Nephron progenitor cell (in vitro differentiated cells): Measurements from ENCODE around the gene ZCCHC13.

ENCODE experiments used
- DNase-seq: peaks from one replicate; pipeline ENCODE4 v3.0.0; 2021
- H3K27ac Mint-ChIP-seq: 2 replicates; pipeline ENCODE4 v1.8.0; 2021; ENCODE audit warnings: mild to moderate bottlenecking, moderate library complexity, mixed read lengths
- H3K27me3 Mint-ChIP-seq: 2 replicates; pipeline ENCODE4 v1.8.0; 2021; ENCODE audit warnings: mild to moderate bottlenecking, low read depth, mixed read lengths; ENCODE audit not compliant: poor library complexity
- H3K36me3 Mint-ChIP-seq: 2 replicates; pipeline ENCODE4 v1.8.0; 2021; ENCODE audit warnings: low read depth, mixed read lengths
- H3K4me1 Mint-ChIP-seq: 2 replicates; pipeline ENCODE4 v1.8.0; 2021; ENCODE audit warnings: mixed read lengths
- H3K4me3 Mint-ChIP-seq: 2 replicates; pipeline ENCODE4 v1.8.0; 2021; ENCODE audit warnings: mild to moderate bottlenecking, moderate library complexity, mixed read lengths
- H3K9me3 Mint-ChIP-seq: 2 replicates; pipeline ENCODE4 v1.8.0; 2021; ENCODE audit warnings: mild to moderate bottlenecking, moderate library complexity, mixed read lengths
- TF ChIP-seq, protein P1 (sequence below): fragments of 200-600 bp; sonication (generic); IDR thresholded peaks from 2 replicates; pipeline ENCODE4 v1.5.0; 2021; ENCODE audit warnings: antibody characterized with exemption

ZCCHC13 gene

DNA sequence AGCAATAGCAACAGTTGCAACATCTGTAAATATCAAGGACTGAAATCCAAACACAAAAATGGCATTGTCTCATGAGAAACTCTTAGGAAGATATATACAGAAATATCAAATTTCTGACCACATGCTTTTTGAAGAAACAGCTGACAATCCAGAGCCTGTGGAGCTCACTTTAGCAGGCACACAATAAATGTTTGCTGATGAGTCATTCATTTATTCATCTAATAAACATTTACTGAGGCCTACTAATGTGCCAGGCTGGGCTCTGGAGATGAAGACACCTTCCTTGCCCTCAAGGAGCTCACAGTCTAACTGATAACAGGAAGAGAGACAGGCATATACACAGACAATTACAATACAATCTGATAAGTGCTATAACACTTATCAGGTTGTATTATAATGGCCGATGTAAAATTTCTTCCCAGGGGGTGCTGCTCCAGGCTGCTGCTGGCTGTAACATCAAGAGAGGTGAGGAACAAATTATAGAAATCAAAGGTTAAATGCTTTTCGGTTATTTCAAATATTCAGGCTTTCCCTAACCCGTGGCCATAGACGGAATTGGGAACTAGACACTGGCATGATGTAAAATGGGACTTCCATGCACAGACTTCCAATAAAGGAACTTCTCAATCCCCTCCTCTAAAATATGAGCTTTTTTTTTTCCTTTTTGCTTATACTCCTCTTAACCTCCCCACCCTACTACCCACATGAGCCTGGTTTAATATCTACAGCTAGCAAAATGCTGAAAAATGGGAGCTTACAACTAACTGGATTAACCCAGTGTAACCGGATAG lies 16.8 kb upstream of the ZCCHC13 start:
- H3K9me3 Mint-ChIP-seq, result no peaks in the 10 kb centered on the region
- H3K27me3 Mint-ChIP-seq, result no peaks in the 10 kb centered on the region
- H3K36me3 Mint-ChIP-seq, result peaks cover 34% of the 10 kb centered on the region
- peaks cover 19% of the 10 kb centered on the region for H3K4me1 Mint-ChIP-seq
- no peak overlapping the region for H3K27ac Mint-ChIP-seq
- no peak for DNase-seq
- H3K4me3 Mint-ChIP-seq, result no peak overlapping the region
- TF ChIP-seq, protein P1, sequence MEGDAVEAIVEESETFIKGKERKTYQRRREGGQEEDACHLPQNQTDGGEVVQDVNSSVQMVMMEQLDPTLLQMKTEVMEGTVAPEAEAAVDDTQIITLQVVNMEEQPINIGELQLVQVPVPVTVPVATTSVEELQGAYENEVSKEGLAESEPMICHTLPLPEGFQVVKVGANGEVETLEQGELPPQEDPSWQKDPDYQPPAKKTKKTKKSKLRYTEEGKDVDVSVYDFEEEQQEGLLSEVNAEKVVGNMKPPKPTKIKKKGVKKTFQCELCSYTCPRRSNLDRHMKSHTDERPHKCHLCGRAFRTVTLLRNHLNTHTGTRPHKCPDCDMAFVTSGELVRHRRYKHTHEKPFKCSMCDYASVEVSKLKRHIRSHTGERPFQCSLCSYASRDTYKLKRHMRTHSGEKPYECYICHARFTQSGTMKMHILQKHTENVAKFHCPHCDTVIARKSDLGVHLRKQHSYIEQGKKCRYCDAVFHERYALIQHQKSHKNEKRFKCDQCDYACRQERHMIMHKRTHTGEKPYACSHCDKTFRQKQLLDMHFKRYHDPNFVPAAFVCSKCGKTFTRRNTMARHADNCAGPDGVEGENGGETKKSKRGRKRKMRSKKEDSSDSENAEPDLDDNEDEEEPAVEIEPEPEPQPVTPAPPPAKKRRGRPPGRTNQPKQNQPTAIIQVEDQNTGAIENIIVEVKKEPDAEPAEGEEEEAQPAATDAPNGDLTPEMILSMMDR, result no peak

DNA sequence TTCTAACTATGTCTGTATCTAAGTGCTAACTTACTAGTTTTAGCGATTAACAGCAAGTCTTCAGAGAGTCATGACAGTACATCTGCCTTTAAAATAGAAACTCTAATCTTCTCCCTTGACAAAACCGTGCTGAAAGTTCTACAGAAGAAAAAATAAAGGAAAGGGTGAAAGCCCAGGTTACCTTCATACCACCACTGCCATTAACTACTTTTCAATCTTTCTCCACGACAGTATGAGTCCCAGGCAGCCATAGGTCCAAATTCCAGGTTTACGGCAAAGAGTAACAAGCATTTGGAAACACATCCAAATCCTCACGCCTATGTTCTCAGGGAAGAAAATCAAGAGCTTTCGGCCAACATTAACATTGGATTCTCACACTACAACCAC lies 12.4 kb upstream of the ZCCHC13 start:
- peaks cover 25% of the 10 kb centered on the region for H3K36me3 Mint-ChIP-seq
- no peak for DNase-seq
- TF ChIP-seq, protein P1, result no peak
- peak overlapping the region; percentile 94 for H3K4me3 Mint-ChIP-seq
- H3K27ac Mint-ChIP-seq, result peak overlapping the region; percentile 98
- H3K4me1 Mint-ChIP-seq, result peaks cover 12% of the 10 kb centered on the region
- H3K27me3 Mint-ChIP-seq, result peaks cover 5% of the 10 kb centered on the region
- H3K9me3 Mint-ChIP-seq, result no peaks in the 10 kb centered on the region

DNA sequence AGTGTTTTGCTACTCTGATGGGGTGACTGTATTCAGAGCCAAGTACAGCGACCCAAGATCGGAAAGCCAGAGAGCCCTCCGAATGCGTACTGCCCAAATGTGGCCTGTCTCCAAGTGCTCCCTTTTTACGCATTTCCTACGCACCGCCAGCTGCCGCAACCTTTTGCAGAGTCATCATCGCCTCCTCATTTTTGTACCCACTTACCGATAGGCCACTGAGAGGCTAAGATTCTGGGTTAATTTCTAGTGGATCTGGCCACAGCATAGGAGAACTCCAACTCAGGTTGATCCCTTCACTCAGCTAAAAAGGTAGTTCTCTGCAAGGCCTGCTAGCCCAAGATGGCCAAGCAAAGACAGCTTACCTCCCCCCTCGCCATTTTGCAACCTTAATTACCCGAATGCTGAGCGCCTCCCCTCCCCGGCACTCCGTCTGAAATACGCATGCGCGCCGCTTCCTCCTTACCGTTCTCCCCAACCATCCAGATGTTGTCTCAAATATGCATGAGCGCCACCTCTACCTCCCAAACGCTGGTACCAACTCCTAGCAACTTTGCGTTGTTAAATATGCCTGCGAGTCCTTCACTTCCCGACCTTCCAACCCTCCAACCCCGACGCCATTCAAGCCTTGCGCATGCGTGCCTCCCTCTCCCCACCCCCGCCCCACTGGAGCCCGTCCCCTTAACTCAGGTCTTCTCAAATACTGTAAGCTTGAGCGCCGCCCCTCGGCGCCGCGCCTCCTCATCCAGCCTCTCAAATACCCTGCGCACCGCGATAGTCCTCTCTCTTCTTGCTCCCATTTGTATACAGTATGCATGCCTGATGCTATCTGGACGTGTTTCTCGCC lies 11.8 kb upstream of the ZCCHC13 start:
- H3K4me1 Mint-ChIP-seq, result peaks cover 12% of the 10 kb centered on the region
- H3K36me3 Mint-ChIP-seq, result peaks cover 21% of the 10 kb centered on the region
- no peaks in the 10 kb centered on the region for H3K9me3 Mint-ChIP-seq
- TF ChIP-seq, protein P1, result no peak
- H3K4me3 Mint-ChIP-seq, result peak overlapping the region; percentile 94
- H3K27ac Mint-ChIP-seq, result peak overlapping the region; percentile 98
- peaks cover 8% of the 10 kb centered on the region for H3K27me3 Mint-ChIP-seq
- DNase-seq, result peak; percentile 81

DNA sequence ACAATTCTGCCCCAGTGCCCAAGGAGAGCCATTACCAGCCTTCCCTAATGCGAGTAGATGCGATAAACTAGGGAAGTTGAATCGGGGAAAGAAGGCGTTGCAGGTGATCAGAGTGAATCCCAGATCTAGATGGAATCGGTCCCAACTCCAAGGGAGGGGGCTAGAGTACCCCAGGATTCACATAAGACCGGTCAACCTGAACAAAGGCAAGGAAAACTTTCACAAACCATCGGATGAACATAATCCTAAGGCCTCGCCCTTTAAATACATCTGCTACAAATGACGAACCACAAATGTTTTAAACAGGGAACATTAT lies 11.2 kb upstream of the ZCCHC13 start:
- TF ChIP-seq, protein P1, result no peak
- Mint-ChIP-seq H3K36me3 (peaks cover 15% of the 10 kb centered on the region), H3K9me3 (peaks cover under 1% of the 10 kb centered on the region), H3K27ac (peak overlapping the region; percentile 98), H3K4me1 (peaks cover 12% of the 10 kb centered on the region), H3K4me3 (peak overlapping the region; percentile 94), H3K27me3 (peaks cover 8% of the 10 kb centered on the region)
- no peak for DNase-seq

DNA sequence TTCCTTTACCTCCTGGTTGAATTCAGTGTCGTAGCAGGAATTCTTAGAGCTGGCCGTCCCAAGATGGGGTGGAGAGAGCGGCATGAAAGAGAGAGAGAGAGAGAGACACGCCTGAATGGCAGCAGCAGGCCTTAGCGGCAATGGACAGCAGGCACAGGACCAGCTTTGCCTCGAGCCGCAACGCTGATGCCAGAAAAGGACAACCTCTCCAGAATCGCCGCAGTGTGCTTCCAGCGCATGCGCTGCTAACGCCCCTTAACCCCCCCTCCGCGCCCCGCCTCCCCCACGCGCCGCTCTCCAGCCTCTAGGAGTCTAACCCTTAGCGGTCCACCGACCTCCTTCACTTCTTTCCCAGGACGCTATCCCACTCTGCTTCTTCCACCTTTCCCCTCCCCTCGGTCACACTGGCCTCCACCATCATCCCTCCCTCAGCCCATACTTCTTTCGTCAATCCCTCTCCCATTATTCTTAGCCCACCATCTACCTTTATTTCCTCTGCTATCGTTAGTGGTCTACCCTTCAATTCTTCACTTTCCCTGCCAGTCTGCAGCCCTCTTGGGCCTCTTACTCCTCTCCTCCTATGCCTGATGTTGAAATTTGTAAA lies 10.5 kb upstream of the ZCCHC13 start:
- peaks cover 8% of the 10 kb centered on the region for H3K27me3 Mint-ChIP-seq
- H3K4me3 Mint-ChIP-seq, result peak overlapping the region; percentile 94
- DNase-seq, result peak; percentile 74
- H3K36me3 Mint-ChIP-seq, result peaks cover 8% of the 10 kb centered on the region
- peak overlapping the region; percentile 94 for H3K27ac Mint-ChIP-seq
- H3K9me3 Mint-ChIP-seq, result peaks cover 6% of the 10 kb centered on the region
- H3K4me1 Mint-ChIP-seq, result peaks cover 7% of the 10 kb centered on the region
- TF ChIP-seq, protein P1, result no peak
